Effector memory CD8-positive, alpha-beta T cell (primary cell): Measurements from ENCODE around the gene SOX10.

Experiments
- ATAC-seq: fragments of 150-1000 bp; cut with Tn5 transposase; replicated peaks from 2 replicates; pipeline ENCODE4 v1.10.0; 2021; ENCODE audit warnings: mild to moderate bottlenecking, moderate library complexity
- DNase-seq, 3 experiments: peaks; one replicate each; pipeline ENCODE4 v3.0.0; 2021
- H3K27ac Mint-ChIP-seq, 2 donors: one replicate each; pipeline ENCODE4 v1.8.0; 2022; ENCODE audit warnings: mild to moderate bottlenecking in 2 of 2, mixed read lengths in 2 of 2, moderate library complexity in 2 of 2
- H3K27me3 Mint-ChIP-seq, 2 donors: one replicate each; pipeline ENCODE4 v1.8.0; 2022; ENCODE audit warnings: mixed read lengths in 2 of 2
- H3K36me3 Mint-ChIP-seq: one replicate; pipeline ENCODE4 v1.8.0; 2022; ENCODE audit warnings: mild to moderate bottlenecking, moderate library complexity, mixed read lengths; ENCODE audit not compliant: insufficient read depth
- H3K4me1 Mint-ChIP-seq, 2 donors: one replicate each; pipeline ENCODE4 v1.8.0; 2022; ENCODE audit warnings: low read depth in 2 of 2, mixed read lengths in 2 of 2
- H3K4me3 Mint-ChIP-seq, 2 donors: one replicate each; pipeline ENCODE4 v1.8.0; 2022; ENCODE audit warnings: mild to moderate bottlenecking in 2 of 2, mixed read lengths in 2 of 2, moderate library complexity in 2 of 2
- H3K9me3 Mint-ChIP-seq, 2 donors: one replicate each; pipeline ENCODE4 v1.8.0; 2022; ENCODE audit warnings: mixed read lengths in 2 of 2
- total RNA-seq, 9 experiments: gene quantifications; one replicate each; lab custom pipeline; 2026; lab: John Stamatoyannopoulos, UW

SOX10 gene
- total RNA-seq: 0 reads per million in 9 experiments

DNA sequence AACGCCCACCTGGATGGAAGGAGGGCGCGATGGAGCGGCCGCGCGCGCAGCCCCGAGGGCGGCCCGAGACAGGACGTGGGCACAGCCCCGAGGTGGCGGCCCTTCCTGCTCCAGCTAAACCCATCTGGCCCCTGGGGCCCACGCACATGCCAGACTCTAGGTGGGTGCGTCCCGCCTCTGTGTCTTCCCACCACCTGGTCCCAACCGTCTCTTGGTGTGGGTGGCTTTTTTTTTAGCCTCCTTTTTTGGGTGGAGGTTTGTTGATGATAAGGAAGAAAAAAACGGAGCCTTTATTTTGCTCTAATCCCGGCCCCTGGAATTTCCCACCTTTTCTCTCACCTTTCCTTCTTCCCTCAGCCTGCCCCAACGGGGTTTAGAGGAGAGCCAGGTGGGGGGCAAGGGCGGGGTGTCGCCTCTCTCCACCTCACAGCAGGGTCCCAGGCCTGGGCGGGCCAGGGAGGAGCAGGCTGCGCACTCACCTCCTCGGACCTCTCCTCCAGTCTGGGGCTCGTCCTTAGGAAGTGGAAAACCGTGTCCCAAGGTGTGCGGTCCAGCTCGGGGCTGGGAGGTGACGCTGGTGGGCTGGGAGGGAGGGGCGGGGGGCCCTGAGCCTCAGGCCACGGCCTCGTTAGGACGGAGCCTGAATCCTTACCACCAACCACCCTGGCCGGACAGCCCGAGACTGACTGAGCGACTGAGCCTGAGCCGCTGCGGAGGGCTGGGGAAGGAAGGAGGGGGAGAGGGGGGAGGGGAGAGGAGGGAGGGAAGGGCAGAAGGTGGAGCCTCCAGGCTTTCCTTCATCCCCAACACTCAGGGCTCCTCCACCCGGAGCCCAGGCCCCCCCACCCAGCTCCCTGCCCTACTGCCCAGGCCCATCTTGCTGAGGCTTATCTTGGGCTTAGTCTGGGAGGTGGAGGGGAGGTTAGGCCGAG is at the start of gene SOX10:
Gene SOX10 (minus strand): TSS at position 696 of the 932 bp plus-strand sequence. CDS start 771 bp downstream, outside the sequence.
- Mint-ChIP-seq H3K27ac (peak within 1 kb of the TSS in 1 of 2 donors; percentile 28), H3K36me3 (peaks cover 7% of the 10 kb centered on the region), H3K27me3 (no peaks in the 10 kb centered on the region), H3K9me3 (no peaks in the 10 kb centered on the region), H3K4me1 (no peaks in the 10 kb centered on the region), H3K4me3 (no peak within 1 kb of the TSS)
- no peak for ATAC-seq
- DNase-seq: no peak

DNA sequence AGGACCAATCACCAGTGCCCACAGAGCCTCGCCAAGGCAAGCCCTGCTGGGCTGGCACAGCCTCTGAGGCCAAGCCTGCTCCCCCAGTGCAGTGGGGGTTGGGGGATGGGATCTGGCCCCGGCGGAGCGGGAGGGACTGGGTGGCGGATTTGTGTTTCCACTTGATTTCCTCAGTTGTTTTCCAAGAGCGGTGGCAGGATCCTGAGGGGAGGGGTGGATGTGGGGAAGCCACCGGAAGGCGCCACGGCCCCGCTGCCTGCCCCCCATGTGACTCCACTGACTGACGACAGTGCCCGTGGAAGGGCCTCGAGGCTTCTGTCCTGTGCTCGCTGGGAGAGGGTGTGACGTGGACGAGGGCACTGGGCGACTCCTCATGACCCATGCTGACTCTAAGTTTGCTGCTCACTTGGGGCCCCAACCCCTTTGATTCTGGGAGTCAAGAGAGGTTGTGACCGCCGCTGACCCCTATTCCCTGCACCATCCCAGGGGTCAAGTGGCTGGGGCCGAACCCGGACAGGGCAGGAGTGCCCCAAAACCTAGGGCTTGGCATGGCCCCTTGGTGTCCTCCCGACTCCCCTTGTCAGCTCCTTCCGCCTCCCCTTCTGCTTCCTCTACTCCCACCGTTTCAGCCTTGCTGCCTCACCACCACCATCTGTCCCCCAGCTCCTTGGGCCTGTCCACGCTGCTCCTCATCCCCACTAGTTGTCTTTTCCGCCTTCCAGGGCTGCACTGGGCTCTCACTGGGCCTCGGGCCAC is 49.3 kb upstream of the SOX10 start:
- peaks cover 2 to 7% of the 10 kb centered on the region in 2 donors for H3K4me1 Mint-ChIP-seq
- no peaks in the 10 kb centered on the region for H3K36me3 Mint-ChIP-seq
- H3K9me3 Mint-ChIP-seq: no peaks in the 10 kb centered on the region
- no peak for DNase-seq
- no peak overlapping the region for H3K4me3 Mint-ChIP-seq
- no peaks in the 10 kb centered on the region for H3K27me3 Mint-ChIP-seq
- no peak for ATAC-seq
- H3K27ac Mint-ChIP-seq: no peak overlapping the region

DNA sequence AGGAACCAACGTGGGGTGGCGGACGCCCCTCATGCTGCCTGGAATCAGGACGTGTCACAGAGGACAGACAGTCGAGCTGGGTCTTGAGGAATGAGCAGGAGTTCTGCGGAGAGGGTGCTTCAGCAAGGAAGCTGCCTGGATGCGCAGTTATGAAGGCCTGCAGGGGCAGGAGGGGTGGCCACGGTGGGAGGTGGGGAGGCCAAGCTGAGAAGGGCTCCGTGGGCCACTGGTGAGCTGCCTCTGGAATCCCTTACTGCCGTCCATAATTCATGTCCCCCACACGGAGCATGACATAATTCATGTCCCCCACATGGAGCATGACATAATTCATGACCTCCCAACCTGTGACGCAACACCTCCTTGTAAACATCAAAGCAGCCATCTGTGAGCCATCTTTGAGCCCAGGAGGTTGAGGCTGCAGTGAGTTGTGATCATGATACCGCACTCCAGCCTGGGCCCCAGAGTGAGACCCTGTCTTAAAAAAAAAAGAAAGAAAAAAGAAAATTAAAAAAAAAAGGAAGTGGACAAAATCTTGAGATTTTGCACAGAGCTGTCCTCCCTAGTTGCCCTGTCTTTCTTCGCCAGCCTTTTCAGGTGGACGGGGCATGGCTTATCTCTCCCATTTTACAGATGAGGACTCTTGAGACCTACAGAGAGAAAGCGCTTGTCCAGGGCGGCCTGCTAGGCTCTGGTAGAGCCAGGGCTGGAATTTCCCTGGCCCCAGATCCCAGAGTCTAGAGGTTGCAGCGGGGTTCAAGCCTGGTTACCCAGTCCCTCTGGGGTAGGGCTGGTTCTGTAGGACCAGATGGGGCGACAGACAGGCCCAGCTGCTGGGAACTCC is 48.5 kb upstream of the SOX10 start:
- H3K9me3 Mint-ChIP-seq: no peaks in the 10 kb centered on the region
- H3K36me3 Mint-ChIP-seq: no peaks in the 10 kb centered on the region
- DNase-seq (no peak), ATAC-seq (no peak)
- H3K27me3 Mint-ChIP-seq: no peaks in the 10 kb centered on the region
- peaks cover 2 to 7% of the 10 kb centered on the region in 2 donors for H3K4me1 Mint-ChIP-seq
- H3K27ac Mint-ChIP-seq: no peak overlapping the region
- H3K4me3 Mint-ChIP-seq: no peak overlapping the region

DNA sequence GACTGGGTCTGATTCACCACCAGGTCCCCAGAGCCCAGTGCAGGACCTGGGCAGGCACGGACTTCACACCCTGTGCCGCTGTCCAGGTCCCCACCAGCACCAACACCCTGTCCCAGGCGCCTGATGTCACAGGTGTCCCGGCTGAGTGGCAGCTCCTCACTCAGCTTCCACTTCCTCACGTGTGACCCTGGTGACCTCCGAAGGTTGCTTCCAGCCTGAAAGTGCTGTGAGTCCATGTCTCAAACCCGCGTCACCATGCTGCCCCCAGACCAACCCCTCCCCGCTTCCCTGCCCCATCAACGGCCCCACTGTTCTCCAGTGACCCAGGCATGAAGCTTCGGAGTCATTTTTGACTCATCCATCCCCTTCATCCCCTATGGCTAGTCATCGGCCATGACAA is 47.1 kb upstream of the SOX10 start:
- Mint-ChIP-seq H3K4me3 (no peak overlapping the region), H3K4me1 (peaks cover 8 to 13% of the 10 kb centered on the region in 2 donors), H3K9me3 (no peaks in the 10 kb centered on the region), H3K27ac (no peak overlapping the region), H3K27me3 (no peaks in the 10 kb centered on the region), H3K36me3 (no peaks in the 10 kb centered on the region)
- ATAC-seq (no peak), DNase-seq (no peak)

DNA sequence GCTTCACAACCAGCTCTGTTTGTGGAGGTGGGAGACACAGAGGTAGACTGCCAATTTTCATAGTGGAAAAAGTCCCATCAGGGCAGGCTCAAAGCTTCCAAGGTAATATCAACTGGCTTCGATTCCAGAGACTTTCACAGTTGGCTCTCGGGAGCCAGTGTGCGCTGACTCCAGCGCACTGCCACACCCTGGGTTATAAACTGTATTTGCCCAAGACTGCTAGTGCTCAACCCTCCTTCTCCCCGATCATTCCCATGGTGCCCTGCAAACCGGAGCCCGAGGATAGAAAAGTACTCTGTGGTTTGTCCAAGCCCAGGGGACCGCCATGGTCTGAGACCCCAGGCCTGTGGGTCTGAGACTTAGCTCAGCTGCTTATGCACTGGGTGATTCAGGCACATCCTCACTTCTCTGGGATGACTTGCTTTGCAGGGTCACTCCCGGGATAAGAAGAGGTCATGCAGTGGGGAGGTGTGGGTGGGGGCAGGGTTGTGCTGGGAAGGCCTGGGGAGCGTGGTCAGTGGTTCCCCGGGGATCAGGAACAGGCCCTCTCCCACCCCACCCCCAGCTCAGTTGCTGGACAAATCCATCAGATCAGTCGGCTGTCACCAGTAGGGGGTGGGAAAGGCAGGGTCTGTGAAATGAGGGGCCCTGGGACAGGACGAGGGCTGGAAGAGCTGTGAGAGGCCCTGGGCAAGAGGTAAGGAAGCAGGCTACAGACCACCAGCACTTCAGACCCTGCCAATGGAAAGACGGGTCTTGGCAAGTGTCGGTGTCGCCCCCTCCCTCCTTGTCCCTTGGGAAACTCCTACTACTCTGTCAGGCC is 46.2 kb upstream of the SOX10 start:
- DNase-seq: no peak
- ATAC-seq: no peak
- H3K27ac Mint-ChIP-seq: peak overlapping the region in 1 of 2 donors; percentile 13

DNA sequence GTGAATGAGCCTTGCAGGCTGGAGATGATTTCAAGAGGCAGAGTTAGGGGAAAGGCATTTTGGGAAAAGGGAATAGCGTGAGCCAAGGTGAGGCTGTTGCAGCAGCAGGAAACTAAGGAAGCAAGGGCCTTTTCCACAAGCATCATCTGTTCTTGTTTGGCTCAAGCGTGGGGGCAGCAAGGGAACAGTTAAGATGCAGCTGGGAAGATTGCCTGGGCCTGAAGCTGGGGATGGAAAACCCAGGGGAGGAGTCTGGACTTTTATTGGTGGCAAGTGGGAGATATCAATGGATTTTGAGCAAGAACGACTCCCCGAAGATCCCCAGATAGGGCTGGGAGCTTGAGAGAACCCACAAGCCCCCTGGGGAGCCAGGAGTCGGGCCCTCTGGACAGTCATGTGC is 45.5 kb upstream of the SOX10 start:
- Mint-ChIP-seq H3K9me3 (no peaks in the 10 kb centered on the region), H3K27ac (no peak overlapping the region), H3K36me3 (no peaks in the 10 kb centered on the region), H3K4me3 (no peak overlapping the region), H3K27me3 (no peaks in the 10 kb centered on the region), H3K4me1 (peaks cover 8 to 10% of the 10 kb centered on the region in 2 donors)
- ATAC-seq (no peak), DNase-seq (no peak)

More for the DNA sequence above, 46.2 kb upstream of the SOX10 start:
- Mint-ChIP-seq H3K27me3 (no peaks in the 10 kb centered on the region), H3K9me3 (no peaks in the 10 kb centered on the region), H3K36me3 (no peaks in the 10 kb centered on the region), H3K4me3 (no peak overlapping the region), H3K4me1 (peaks cover 8 to 13% of the 10 kb centered on the region in 2 donors)

DNA sequence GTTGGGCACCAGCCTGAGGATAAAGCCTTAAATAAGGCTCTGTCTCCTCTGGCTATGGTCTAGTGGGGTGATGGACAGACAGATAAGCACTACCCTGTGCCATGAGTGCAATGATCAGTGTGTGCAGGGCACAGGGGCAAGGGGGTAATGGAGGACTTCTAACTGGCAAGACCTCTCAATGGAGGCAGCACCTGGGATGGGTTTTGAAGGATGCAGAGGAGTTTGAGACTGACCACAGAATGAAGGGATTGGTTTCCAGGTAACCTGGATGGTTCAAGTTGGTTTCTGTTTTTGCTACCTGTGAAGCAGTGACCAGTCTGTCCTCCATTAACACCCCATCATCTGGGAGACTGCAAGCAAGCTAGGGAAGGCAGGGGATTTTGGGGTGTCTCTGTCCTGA is 45.0 kb upstream of the SOX10 start:
- Mint-ChIP-seq H3K36me3 (no peaks in the 10 kb centered on the region), H3K27ac (no peak overlapping the region)

DNA sequence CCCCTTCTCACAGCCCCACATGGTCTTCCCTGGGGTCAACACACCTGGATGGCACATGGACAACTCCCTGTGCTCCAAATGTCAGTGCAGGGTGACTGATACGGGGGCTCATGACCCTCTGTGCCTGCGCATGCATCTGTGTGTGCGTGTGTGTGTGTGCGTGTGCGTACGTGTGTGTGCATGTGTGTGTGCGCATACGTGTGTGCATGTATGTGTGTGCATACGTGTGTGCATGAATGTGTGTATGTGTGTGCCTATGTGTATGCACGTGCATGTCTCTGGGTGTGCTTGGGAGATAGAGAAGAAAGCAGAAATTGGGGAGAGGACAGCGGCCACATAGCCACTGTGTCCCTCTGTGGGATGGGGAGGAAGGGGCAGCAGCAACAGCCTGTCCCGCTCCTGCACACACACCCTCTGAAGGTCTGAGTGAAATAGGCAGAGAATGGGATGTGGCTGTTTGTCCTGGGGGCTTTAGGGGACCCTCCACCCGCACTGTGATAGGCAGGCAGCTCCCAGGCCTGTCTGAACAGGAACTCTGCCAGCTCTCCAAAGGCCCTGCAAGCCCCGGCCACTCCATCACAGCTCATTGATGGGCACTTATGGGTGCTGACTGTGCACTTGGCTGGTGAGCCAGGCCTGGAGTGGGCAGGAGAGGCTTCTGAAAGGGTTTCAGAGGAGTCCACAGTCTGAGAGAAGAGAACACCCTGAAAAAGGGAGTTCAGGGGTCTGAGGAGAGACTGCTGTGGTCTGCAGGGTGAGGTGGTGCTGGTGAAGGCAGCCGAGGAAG is 44.2 kb upstream of the SOX10 start:
- ATAC-seq: no peak
- no peaks in the 10 kb centered on the region for H3K27me3 Mint-ChIP-seq
- no peak overlapping the region for H3K4me3 Mint-ChIP-seq
- H3K27ac Mint-ChIP-seq: no peak overlapping the region
- no peak for DNase-seq
- no peaks in the 10 kb centered on the region for H3K9me3 Mint-ChIP-seq
- H3K36me3 Mint-ChIP-seq: no peaks in the 10 kb centered on the region
- peaks cover 8 to 10% of the 10 kb centered on the region in 2 donors for H3K4me1 Mint-ChIP-seq

More for the DNA sequence above, 45.0 kb upstream of the SOX10 start:
- Mint-ChIP-seq H3K4me1 (peaks cover 8 to 10% of the 10 kb centered on the region in 2 donors), H3K4me3 (no peak overlapping the region), H3K9me3 (no peaks in the 10 kb centered on the region), H3K27me3 (no peaks in the 10 kb centered on the region)
- no peak for DNase-seq
- ATAC-seq: no peak

DNA sequence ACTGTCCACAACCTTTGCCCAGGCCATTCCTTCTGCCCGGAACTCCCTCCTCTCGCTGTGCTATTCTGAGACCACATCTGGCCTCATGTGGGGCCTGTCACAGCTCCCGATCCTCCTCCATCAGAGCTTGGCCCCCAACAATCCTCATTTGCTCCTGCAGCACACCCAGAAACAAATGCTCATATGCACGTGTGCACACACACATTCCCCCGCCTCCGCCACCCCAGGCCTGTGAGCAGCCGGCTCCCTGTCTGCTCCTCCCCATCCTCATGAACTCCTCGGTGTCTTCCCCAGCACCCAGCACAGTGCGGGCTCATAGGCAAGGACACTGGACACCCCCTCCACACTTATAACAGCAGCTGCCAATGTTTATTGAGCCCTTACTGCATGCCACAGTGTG is 43.1 kb upstream of the SOX10 start:
- peaks cover 6 to 10% of the 10 kb centered on the region in 2 donors for H3K4me1 Mint-ChIP-seq
- H3K27ac Mint-ChIP-seq: no peak overlapping the region
- H3K27me3 Mint-ChIP-seq: no peaks in the 10 kb centered on the region
- DNase-seq: no peak
- H3K4me3 Mint-ChIP-seq: no peak overlapping the region
- no peak for ATAC-seq
- no peaks in the 10 kb centered on the region for H3K9me3 Mint-ChIP-seq
- no peaks in the 10 kb centered on the region for H3K36me3 Mint-ChIP-seq

DNA sequence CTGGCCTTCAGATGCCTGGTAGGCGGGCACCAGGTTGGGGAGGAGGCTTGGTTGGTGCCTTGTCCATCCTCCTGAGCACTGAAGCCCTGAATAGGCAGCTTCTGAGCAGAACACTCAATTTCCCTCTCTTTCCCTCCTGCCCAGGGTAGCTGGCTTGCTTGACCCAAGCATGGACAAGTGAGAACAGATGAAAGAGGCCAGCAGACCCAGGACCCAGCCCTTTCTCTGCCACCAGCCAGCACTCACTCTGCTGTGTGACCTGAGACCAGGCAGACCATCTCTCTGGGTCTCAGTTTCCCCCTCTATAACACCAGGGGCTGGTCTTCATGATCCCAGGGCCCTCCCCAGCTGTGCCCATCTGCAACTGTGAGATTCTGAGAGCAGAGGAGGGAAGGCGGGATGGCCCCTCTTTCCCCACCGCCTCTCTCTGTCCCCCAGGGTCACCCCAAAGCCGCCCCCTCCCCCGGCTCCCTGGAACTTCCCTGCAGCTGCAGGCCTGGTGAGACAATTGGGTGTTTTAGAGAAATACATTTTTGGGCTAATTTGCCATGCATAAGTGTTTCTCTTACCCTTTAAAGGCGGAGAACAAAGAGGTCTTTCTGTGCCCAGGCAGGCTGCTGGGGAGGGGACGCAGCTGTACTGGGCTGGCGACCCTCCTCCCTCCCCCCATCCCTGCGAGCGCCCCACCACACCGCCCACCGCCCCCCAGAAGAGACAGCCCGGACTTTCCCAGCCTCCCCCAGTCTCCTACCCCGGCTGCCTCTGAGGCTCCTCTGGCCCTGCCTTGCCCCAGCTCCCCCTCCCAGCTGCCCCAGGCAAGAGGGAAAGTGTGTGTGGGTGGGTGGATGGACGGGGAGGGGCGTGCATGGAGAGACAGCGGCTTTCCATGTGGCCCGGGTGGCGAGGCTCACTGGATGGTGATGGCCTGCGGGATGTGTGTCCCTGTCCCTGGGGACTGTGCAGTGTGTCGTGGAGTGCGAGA is 42.1 kb upstream of the SOX10 start:
- H3K4me1 Mint-ChIP-seq: peaks cover 6 to 10% of the 10 kb centered on the region in 2 donors
- ATAC-seq: no peak
- no peak overlapping the region for H3K4me3 Mint-ChIP-seq
- H3K36me3 Mint-ChIP-seq: no peaks in the 10 kb centered on the region
- peak overlapping the region in 1 of 2 donors; percentile 8 for H3K27ac Mint-ChIP-seq
- H3K9me3 Mint-ChIP-seq: no peaks in the 10 kb centered on the region
- H3K27me3 Mint-ChIP-seq: no peaks in the 10 kb centered on the region
- DNase-seq: no peak

DNA sequence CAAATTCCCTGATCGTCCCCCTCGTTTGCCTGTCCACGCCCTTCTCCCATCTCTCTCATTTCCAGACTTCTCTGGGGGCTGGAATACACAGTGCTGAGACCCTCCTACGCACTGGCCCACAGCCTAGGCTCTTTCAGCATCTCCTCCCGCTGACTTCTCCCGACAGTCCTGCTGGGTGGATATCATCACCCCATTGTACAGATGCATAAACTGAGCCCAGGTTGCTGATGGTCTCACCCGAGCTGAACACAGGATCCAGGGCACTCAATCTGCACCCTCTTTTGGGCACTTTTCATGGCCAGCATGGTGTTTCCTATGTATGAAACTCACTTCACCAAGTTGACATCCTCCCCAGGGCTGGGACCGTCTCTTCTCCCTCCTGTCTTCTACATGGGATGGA is 41.2 kb upstream of the SOX10 start:
- Mint-ChIP-seq H3K4me1 (peaks cover 8 to 10% of the 10 kb centered on the region in 2 donors), H3K4me3 (no peak overlapping the region), H3K27me3 (no peaks in the 10 kb centered on the region), H3K27ac (no peak overlapping the region), H3K36me3 (peaks cover 3% of the 10 kb centered on the region), H3K9me3 (no peaks in the 10 kb centered on the region)
- DNase-seq: no peak
- ATAC-seq: no peak
